Measurements from ENCODE around the gene CNTF. TPM values are rescaled to one million over a fixed set of nuclear protein-coding genes. Genes with fewer than 3 reads are reported as not detected.
A peak's percentile ranks its signal among the peaks of the same experiment; 100 is the strongest.
"Not testable (repeated sequence)": the region's sequence is repeated elsewhere in the genome, so short reads cannot be mapped to it uniquely, and the experiment has no call there.

The CNTF gene
- total RNA-seq (1 to 10 TPM; 3.8 to 4.3 TPM), total RNA-seq (1.5 to 3.5 reads per million in 2 donors)

- H3K9me3 ChIP-seq (ENCODE audit: control insufficient read depth, low read length, poor library complexity, severe bottlenecking) = no peaks in the 10 kb centered on the region
- ATAC-seq (no peak), DNase-seq (no peak)
- H3K4me1 Mint-ChIP-seq = peaks cover 10% of the 10 kb centered on the region
- peaks cover 9% of the 10 kb centered on the region for H3K36me3 Mint-ChIP-seq (ENCODE audit: low read depth)
- H3K27ac Mint-ChIP-seq = peak within 1 kb of the TSS; percentile 72
- peak within 1 kb of the TSS; percentile 25 for H3K4me3 Mint-ChIP-seq
- H3K27me3 Mint-ChIP-seq = no peaks in the 10 kb centered on the region
These were observed at the start of gene CNTF for GRCh38 chr11:58622344-58622743. Gene CNTF (plus strand): TSS chr11:58622665. CDS start chr11:58622753, 88 bp downstream.

- DNase-seq, ATAC-seq: not testable (repeated sequence)
- peaks cover 12% of the 10 kb centered on the region for H3K36me3 Mint-ChIP-seq (ENCODE audit: low read depth)
These were observed 49.6 kb upstream of the CNTF start for GRCh38 chr11:58572906-58573305.

GRCh38 chr11:58573451-58574104 is 48.9 kb upstream of the CNTF start:
- H3K27ac Mint-ChIP-seq = peak overlapping the region; percentile 100
- no peaks in the 10 kb centered on the region for H3K27me3 Mint-ChIP-seq
- peak overlapping the region; percentile 98 for H3K4me3 Mint-ChIP-seq
- peaks cover 53% of the 10 kb centered on the region for H3K4me1 Mint-ChIP-seq
- no peaks in the 10 kb centered on the region for H3K9me3 ChIP-seq (ENCODE audit: control insufficient read depth, low read length, poor library complexity, severe bottlenecking)
- DNase-seq (peak in 1 of 3 donors; percentile 48), ATAC-seq (peak; percentile 34)
- peaks cover 9% of the 10 kb centered on the region for H3K36me3 Mint-ChIP-seq (ENCODE audit: low read depth)

More at GRCh38 chr11:58572906-58573305, 49.6 kb upstream of the CNTF start:
- H3K27ac Mint-ChIP-seq = peak overlapping the region; percentile 100
- H3K9me3 ChIP-seq (ENCODE audit: control insufficient read depth, low read length, poor library complexity, severe bottlenecking); H3K27me3 Mint-ChIP-seq: not testable (repeated sequence)
- H3K4me3 Mint-ChIP-seq = peak overlapping the region; percentile 98
- H3K4me1 Mint-ChIP-seq = peaks cover 54% of the 10 kb centered on the region

GRCh38 chr11:58574881-58575280 is 47.6 kb upstream of the CNTF start:
- H3K27ac Mint-ChIP-seq = peak overlapping the region; percentile 100
- H3K9me3 ChIP-seq (ENCODE audit: control insufficient read depth, low read length, poor library complexity, severe bottlenecking) = no peaks in the 10 kb centered on the region
- ATAC-seq (no peak), DNase-seq (no peak)
- H3K36me3 Mint-ChIP-seq (ENCODE audit: low read depth) = peaks cover 7% of the 10 kb centered on the region
- peak overlapping the region; percentile 98 for H3K4me3 Mint-ChIP-seq
- H3K27me3 Mint-ChIP-seq = no peaks in the 10 kb centered on the region
- peaks cover 50% of the 10 kb centered on the region for H3K4me1 Mint-ChIP-seq

GRCh38 chr11:58575377-58576020 is 47.0 kb upstream of the CNTF start, which contains the start of gene LPXN:
Gene LPXN (minus strand): TSS chr11:58575856. CDS start chr11:58575772, 84 bp downstream.
- H3K36me3 Mint-ChIP-seq (ENCODE audit: low read depth) = peaks cover 7% of the 10 kb centered on the region
- no peaks in the 10 kb centered on the region for H3K27me3 Mint-ChIP-seq
- no peak for ATAC-seq
- H3K4me3 Mint-ChIP-seq = peak within 1 kb of the TSS; percentile 98
- peak; percentile 18 to 41 (median 32) for DNase-seq
- H3K27ac Mint-ChIP-seq = peak within 1 kb of the TSS; percentile 100
- H3K9me3 ChIP-seq (ENCODE audit: control insufficient read depth, low read length, poor library complexity, severe bottlenecking) = no peaks in the 10 kb centered on the region
- H3K4me1 Mint-ChIP-seq = peaks cover 54% of the 10 kb centered on the region

- Mint-ChIP-seq H3K27me3 (no peaks in the 10 kb centered on the region), H3K4me3 (peak overlapping the region; percentile 98), H3K27ac (peak overlapping the region; percentile 100), H3K4me1 (peaks cover 54% of the 10 kb centered on the region), H3K36me3 (ENCODE audit: low read depth) (peaks cover 7% of the 10 kb centered on the region)
- no peaks in the 10 kb centered on the region for H3K9me3 ChIP-seq (ENCODE audit: control insufficient read depth, low read length, poor library complexity, severe bottlenecking)
- DNase-seq = no peak
- no peak for ATAC-seq
These were observed 45.5 kb upstream of the CNTF start for GRCh38 chr11:58576887-58577471.

- H3K4me1 Mint-ChIP-seq = peaks cover 55% of the 10 kb centered on the region
These were observed 44.8 kb upstream of the CNTF start for GRCh38 chr11:58577555-58578135.

GRCh38 chr11:58578136-58578634 is 44.3 kb upstream of the CNTF start:
- H3K9me3 ChIP-seq (ENCODE audit: control insufficient read depth, low read length, poor library complexity, severe bottlenecking) = no peaks in the 10 kb centered on the region
- ATAC-seq (peak; percentile 54), DNase-seq (peak; percentile 82 to 87 (median 86))
- Mint-ChIP-seq H3K27ac (peak overlapping the region; percentile 100), H3K4me1 (peaks cover 57% of the 10 kb centered on the region), H3K4me3 (peak overlapping the region; percentile 98), H3K27me3 (no peaks in the 10 kb centered on the region), H3K36me3 (ENCODE audit: low read depth) (peaks cover 7% of the 10 kb centered on the region)

More at GRCh38 chr11:58577555-58578135, 44.8 kb upstream of the CNTF start:
- DNase-seq (peak; percentile 62 to 75 (median 65)), ATAC-seq (peak; percentile 59)
- Mint-ChIP-seq H3K4me3 (peak overlapping the region; percentile 98), H3K27ac (peak overlapping the region; percentile 100), H3K36me3 (ENCODE audit: low read depth) (peaks cover 7% of the 10 kb centered on the region), H3K27me3 (no peaks in the 10 kb centered on the region)
- no peaks in the 10 kb centered on the region for H3K9me3 ChIP-seq (ENCODE audit: control insufficient read depth, low read length, poor library complexity, severe bottlenecking)

GRCh38 chr11:58578635-58579191 is 43.8 kb upstream of the CNTF start, which contains the start of gene ZFP91:
Gene ZFP91 (plus strand): TSS chr11:58579063. CDS start chr11:58579282, 219 bp downstream.
- Mint-ChIP-seq H3K27ac (peak within 1 kb of the TSS; percentile 100), H3K4me3 (peak within 1 kb of the TSS; percentile 98), H3K36me3 (ENCODE audit: low read depth) (peaks cover 7% of the 10 kb centered on the region), H3K4me1 (peaks cover 55% of the 10 kb centered on the region), H3K27me3 (no peaks in the 10 kb centered on the region)
- H3K9me3 ChIP-seq (ENCODE audit: control insufficient read depth, low read length, poor library complexity, severe bottlenecking) = no peaks in the 10 kb centered on the region
- peak; percentile 63 for ATAC-seq
- DNase-seq = peak; percentile 83 to 97 (median 95)

GRCh38 chr11:58579192-58580129 is 43.0 kb upstream of the CNTF start:
- peak overlapping the region; percentile 98 for H3K4me3 Mint-ChIP-seq
- ATAC-seq = peak; percentile 41
- no peaks in the 10 kb centered on the region for H3K27me3 Mint-ChIP-seq
- H3K4me1 Mint-ChIP-seq = peaks cover 54% of the 10 kb centered on the region
- DNase-seq = peak; percentile 84 to 90 (median 88)
- H3K9me3 ChIP-seq (ENCODE audit: control insufficient read depth, low read length, poor library complexity, severe bottlenecking) = no peaks in the 10 kb centered on the region
- H3K36me3 Mint-ChIP-seq (ENCODE audit: low read depth) = peaks cover 7% of the 10 kb centered on the region
- peak overlapping the region; percentile 100 for H3K27ac Mint-ChIP-seq

GRCh38 chr11:58580311-58580710 is 42.2 kb upstream of the CNTF start:
- H3K27ac Mint-ChIP-seq = peak overlapping the region; percentile 100
- ATAC-seq = no peak
- H3K4me3 Mint-ChIP-seq = peak overlapping the region; percentile 98
- H3K27me3 Mint-ChIP-seq = no peaks in the 10 kb centered on the region
- H3K4me1 Mint-ChIP-seq = peaks cover 45% of the 10 kb centered on the region
- H3K9me3 ChIP-seq (ENCODE audit: control insufficient read depth, low read length, poor library complexity, severe bottlenecking) = no peaks in the 10 kb centered on the region
- peaks cover 4% of the 10 kb centered on the region for H3K36me3 Mint-ChIP-seq (ENCODE audit: low read depth)
- DNase-seq = no peak

GRCh38 chr11:58582437-58582836 is 40.0 kb upstream of the CNTF start:
- no peak for DNase-seq
- peaks cover 43% of the 10 kb centered on the region for H3K4me1 Mint-ChIP-seq
- peak overlapping the region; percentile 68 for H3K27ac Mint-ChIP-seq
- no peaks in the 10 kb centered on the region for H3K36me3 Mint-ChIP-seq (ENCODE audit: low read depth)
- H3K27me3 Mint-ChIP-seq = no peaks in the 10 kb centered on the region
- ATAC-seq = no peak
- H3K4me3 Mint-ChIP-seq = no peak overlapping the region
- H3K9me3 ChIP-seq (ENCODE audit: control insufficient read depth, low read length, poor library complexity, severe bottlenecking) = no peaks in the 10 kb centered on the region

Measured in T-helper 17 cell (primary cell).